Activated CD4-positive, alpha-beta T cell treated with anti-CD3 and anti-CD28 coated beads, Interleukin-2, amount 50 U/mL, for 48 hours (primary cell): ENCODE data around the gene SCTR.
A peak's percentile ranks its signal among the peaks of the same experiment; 100 is the strongest.

Source experiments
- DNase-seq, 2 experiments: peaks; one replicate each; pipeline ENCODE4 v3.0.0-alpha.2; 2020

SCTR gene

GRCh38 chr2:119486886-119487285 lies 37.4 kb downstream of the SCTR start:
- DNase-seq: no peak

GRCh38 chr2:119486196-119486827 lies 38.0 kb downstream of the SCTR start:
- DNase-seq: no peak

GRCh38 chr2:119485336-119486110 lies 38.8 kb downstream of the SCTR start:
- no peak for DNase-seq

DNA sequence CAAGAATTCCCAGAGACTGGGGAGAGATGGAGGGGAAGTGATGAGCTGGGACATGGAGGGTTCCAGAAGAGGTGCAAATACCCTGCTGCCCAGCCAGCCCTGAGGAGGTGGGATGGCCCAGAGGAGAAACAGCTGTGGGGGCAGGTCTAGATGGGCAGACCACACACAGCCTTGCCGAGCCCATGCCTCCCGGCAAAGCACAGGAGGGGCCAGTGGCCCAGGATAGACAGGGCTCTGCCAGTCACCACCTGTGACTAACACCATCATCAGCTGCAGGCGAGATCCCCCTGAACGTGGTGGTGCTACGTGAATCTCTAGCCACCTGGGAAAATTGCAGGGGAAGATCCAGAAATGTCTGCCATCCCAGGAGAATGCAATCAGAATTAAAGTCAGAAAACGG lies 39.4 kb downstream of the SCTR start:
- DNase-seq: no peak

- no peak for DNase-seq
Observed at GRCh38 chr2:119483896-119484718, 40.2 kb downstream of the SCTR start.

DNA sequence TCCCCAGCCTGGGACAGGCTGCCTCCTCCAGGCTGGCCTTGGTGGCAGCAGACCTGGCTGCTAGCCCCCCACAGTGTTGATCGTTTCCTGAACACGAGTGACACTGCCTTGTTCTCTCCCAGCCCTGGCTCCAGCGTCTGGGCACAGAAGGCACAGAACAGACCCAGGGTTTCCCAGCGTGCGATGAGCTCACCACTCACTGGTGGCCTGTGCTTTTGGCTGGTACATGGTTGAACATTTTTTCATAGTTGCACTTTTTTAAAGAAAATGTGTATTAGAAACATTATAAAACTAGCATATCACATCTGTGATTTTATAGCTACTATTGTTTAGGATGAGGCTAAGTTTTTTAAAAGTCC lies 40.9 kb downstream of the SCTR start:
- DNase-seq: no peak

- no peak for DNase-seq
Observed at GRCh38 chr2:119482481-119483394, 41.5 kb downstream of the SCTR start.

- no peak for DNase-seq
Observed at GRCh38 chr2:119481501-119482455, 42.5 kb downstream of the SCTR start.

DNA sequence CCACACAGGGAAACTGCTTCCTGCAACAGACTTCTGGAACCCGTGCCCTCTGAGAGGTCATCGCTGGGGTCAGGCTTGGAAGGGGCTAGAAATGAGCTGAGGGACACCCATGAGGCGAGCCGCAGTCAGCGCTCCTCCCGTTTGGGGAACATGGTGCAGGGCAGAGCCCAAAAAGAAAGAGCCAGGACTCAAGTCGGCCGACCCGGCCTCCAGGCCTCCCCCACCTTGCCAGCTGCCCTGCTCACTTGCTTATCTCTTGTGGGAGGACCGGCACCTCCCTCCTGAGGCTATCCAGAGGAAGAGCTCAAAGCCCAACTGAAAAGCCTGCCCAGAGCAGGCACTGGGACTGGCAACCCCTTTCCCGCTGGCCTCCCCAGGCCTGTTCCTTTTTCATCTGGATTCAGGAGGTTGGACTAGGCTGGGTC lies 43.6 kb downstream of the SCTR start:
- no peak for DNase-seq

- DNase-seq: no peak
Observed at GRCh38 chr2:119480184-119480583, 44.1 kb downstream of the SCTR start.

DNA sequence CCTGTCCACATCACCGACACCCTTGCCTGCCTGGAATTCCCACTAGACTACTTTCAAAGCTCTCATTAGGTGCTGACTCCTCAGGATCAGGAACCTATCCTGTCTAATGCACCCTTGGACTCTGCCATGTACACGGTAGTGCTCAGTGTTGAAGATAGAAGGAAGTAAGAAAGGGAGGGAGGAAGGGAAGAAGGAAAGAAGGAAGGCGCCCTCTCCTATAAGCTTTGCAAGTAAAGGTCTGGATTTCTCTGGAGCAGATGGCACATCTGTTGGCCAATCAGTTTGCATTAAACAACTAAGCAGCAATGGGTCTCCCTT lies 45.3 kb downstream of the SCTR start:
- DNase-seq: no peak

- no peak for DNase-seq
Observed at GRCh38 chr2:119478188-119478977, 45.9 kb downstream of the SCTR start.

GRCh38 chr2:119477113-119477505 lies 47.2 kb downstream of the SCTR start:
- DNase-seq: no peak

DNA sequence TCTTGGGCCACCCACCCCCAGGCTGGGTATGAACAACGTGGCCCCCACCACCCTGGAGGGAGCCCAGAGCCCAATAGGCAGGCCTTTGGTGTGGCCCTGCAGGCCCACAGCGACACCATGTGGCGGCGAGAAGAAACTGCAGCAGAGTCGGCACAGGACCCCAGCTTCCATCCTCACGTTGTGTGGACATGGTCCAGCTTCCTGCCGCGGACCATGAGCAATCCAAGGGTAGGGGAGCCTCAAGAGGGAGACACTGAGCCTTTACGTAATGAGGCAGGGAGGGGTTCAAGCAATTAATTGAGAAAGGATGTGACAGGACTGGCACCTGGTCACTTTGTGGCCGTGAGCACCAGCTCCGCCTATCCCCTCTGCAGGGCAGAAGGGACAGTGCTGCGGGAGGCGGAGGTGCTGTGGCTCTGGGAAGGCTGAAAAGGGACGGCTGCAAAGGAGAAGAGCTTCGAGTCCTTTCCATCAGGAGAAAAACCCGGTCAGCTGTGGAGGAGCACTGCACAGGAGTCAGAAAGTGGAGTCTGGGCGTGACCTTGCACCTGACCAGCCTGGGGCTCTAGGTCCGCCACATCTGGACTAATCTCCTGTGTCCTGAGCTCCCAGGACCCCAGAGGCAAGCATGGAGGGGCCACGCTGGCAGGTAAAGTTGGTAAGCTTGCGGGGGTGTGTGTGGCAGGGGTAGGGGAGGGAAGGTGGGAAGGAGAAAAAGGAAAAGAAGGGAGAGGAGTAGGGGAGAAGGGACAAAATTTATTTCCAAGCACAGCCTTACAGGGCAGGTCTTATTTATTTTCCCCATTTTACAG lies 47.8 kb downstream of the SCTR start:
- peak; percentile 22 to 48 for DNase-seq

GRCh38 chr2:119475857-119476244 lies 48.4 kb downstream of the SCTR start:
- DNase-seq: no peak

DNA sequence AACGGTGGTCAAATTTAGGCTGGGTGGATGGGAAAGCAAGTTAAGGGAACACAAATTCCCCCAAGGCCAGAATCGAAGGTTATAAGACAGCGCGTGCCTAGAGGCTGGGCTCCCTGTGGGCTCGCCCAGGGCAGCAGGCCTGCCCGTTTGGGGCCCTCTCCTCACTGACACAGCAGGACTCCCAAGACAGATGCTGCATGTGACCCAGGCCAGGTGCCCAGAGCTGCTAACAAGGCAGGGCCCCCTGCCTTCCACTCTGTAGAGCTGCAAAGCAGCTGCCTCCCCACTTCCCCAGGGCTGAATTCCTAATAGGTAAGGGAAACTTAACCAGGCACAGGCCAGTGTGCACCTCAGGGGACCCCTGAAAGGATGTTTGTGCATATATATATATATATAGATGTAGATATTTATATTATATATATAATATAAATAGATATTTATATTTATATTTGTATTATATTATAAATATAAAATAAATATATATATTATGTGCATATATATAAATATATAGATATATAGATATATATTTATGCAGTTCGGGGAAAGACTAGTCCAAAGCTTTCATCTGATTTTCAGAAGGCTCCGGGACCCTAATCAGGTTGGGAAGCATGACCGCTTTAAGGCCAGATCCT lies 48.9 kb downstream of the SCTR start:
- no peak for DNase-seq

DNA sequence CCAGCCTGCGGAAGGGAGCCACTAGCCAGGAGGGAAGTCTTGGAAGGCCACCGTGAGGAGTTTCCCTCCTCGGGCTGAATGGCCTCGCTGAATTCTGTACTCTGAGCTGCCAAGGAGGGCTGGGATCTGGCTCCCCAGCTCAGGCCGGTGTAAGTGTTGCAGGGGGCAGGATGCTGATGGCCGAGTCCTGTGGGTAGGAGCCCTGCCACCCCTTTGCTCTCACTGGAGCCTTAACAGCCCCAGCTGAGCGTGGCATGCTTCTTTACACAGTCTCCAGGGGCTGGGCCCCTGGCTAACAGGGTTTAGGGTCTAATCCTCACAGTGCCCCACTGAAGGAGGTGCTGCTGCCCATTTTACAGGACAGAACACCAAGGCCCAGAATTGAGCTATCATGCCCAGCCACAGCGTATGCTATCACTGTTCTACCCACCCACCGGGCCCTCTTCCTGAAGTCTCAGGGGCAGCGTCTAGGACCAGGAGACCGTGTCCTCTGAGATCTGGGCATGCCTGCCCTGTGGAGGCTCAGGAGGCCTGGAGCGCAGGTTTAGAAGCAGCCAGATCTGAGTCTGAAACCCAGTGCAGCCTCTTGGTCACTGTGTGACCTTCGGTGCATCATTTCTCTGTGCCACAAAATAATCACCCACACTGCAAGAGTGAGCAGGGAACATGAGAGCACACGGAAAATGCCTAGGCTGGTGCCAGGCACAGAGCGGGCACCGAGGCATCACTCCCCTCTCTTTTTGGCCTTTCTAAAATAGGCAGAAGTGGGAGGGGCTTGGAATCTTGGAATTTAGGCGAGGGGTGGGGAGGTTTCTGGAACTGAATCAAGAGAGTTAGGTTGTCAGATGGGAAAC lies 49.7 kb downstream of the SCTR start:
- no peak for DNase-seq

DNA sequence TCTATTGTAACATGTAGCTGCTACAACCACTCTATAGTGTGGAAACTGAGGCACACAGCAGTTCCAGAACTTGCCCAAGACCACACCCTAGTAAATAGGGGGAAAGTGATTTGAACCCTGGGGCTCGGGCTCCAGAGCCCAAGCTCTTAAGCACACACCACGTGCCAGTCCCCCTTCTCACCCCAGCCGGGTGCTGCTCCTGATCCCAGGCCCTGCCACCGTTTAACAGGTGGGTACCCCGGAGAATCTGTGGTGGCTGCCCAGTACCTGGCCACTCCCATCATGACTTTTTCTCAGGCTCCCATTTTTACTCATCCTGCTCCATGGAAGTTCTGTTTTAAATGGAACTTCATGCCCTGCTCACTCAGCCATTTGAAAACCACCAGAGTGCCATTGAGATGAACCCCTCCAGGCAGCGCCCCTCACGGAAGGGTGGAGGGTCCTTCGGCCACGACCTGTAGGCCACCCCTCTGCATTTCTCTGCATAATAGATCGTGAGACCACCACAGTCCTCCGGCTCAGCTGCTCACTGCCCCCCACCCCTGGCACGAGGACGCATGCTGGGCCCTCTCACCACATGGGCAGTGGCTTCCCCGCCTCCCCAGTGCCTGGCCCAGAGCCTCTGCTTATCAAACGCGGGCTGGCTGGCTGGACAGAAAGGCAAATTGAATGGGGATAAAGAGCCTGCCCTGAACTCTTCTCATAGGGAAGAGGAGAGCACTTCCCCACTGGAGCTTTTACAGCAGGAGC lies 50.5 kb downstream of the SCTR start:
- no peak for DNase-seq
